ENCODE measurements around the gene ZNF613. TPM values are rescaled to one million over a fixed set of nuclear protein-coding genes. Genes with fewer than 3 reads are reported as not detected.
"Not testable (repeated sequence)": the region's sequence is repeated elsewhere in the genome, so short reads cannot be mapped to it uniquely, and the experiment has no call there.

Gene ZNF613
- total RNA-seq, 1 donor from 2014 or later = 3.4 TPM

DNA sequence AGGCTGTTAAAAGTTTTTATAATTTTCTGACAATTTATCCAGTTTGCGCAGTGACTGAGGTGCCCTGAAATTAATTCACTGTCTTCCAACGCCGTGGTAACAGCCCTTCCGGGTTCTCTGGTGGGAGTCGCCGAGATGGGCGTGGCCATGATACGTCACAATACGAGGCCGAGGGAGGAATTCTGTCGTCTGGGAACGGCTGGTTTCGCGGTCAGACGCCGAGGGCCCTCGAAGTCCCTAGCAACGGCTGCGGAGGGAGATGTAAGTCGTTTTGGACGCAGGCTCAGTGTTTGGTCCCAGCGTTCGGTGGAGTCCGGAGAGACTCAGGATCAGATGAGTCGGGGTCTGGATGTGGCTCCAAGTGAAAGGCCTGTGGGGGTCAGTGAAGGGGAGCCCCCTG lies 21.7 kb downstream of the ZNF613 start:
- Histone ChIP-seq H3K4me1 (no peaks in the 10 kb centered on the region), H3K36me3 (peaks cover 35% of the 10 kb centered on the region), H3K4me3 (peak overlapping the region; percentile 53), H3K27me3 (ENCODE audit: low read depth) (no peaks in the 10 kb centered on the region), H3K27ac (replicated peaks) (no peak overlapping the region), H3K9me3 (replicated peaks) (peaks cover 87% of the 10 kb centered on the region)
- TF ChIP-seq CTCF (IDR thresholded peaks at IDR 0.05; ENCODE audit: borderline replicate concordance) = no peak
- intact Hi-C loops (cut with micrococcal nuclease) = no loop called here
- peak; percentile 20 for DNase-seq

DNA sequence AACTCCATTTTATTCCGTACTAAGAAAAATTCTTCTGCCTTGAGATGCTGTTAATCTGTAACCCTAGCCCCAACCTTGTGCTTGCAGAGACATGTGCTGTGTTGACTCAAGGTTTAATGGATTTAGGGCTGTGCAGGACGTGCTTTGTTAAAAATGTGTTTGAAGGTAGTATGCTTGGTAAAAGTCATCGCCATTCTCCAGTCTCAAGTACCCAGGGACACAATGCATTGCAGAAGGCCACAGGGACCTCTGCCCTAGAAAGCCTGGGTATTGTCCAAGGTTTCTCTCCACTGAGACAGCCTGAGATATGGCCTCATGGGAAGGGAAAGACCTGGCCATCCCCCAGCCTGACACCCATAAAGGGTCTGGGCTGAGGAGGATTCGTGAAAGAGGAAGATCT lies 30.6 kb downstream of the ZNF613 start:
- H3K4me3 ChIP-seq; DNase-seq; H3K27me3 ChIP-seq (ENCODE audit: low read depth); intact Hi-C loops (cut with micrococcal nuclease); H3K27ac ChIP-seq (replicated peaks): not testable (repeated sequence)
- Histone ChIP-seq H3K36me3 (peaks cover 15% of the 10 kb centered on the region), H3K9me3 (replicated peaks) (peaks cover 83% of the 10 kb centered on the region), H3K4me1 (peaks cover 12% of the 10 kb centered on the region)

- peaks cover 97% of the 10 kb centered on the region for H3K9me3 ChIP-seq (replicated peaks)
- no peak for TF ChIP-seq CTCF (IDR thresholded peaks at IDR 0.05; ENCODE audit: borderline replicate concordance)
- intact Hi-C loops (cut with micrococcal nuclease) = no loop called here
- H3K4me3 ChIP-seq = no peak overlapping the region
- peaks cover 35% of the 10 kb centered on the region for H3K36me3 ChIP-seq
- H3K27me3 ChIP-seq (ENCODE audit: low read depth) = no peaks in the 10 kb centered on the region
- no peak overlapping the region for H3K27ac ChIP-seq (replicated peaks)
- no peak for DNase-seq
- peaks cover 12% of the 10 kb centered on the region for H3K4me1 ChIP-seq
Measured at GRCh38 chr19:51959791-51960190, 32.5 kb downstream of the ZNF613 start.

DNA sequence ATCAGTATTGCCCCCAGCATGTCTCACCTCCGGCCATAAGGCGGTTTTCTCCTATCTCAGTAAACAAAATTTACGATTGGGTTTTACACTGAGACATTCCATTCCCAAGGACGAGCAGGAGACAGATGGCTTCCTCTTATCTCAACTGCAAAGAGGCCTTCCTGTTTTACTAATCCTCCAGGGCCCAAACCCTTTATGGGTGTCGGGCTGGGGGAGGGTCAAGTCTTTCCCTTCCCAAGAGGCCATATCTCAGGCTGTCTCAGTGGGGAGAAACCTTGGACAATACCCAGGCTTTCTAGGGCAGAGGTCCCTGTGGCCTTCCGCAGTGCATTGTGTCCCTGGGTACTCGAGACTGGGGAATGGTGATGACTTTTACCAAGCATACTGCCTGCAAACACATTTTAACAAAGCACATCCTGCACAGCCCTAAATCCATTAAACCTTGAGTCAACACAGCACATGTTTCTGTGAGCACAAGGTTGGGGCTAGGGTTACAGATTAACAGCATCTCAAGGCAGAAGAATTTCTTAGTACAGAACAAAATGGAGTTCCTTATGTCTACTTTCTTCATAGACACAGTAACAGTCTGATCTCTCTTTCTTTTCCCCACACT lies 33.5 kb downstream of the ZNF613 start:
- not testable (repeated sequence) for DNase-seq
- H3K9me3 ChIP-seq (replicated peaks) = peaks cover 98% of the 10 kb centered on the region

GRCh38 chr19:51965583-51965982 lies 38.3 kb downstream of the ZNF613 start:
- TF ChIP-seq CTCF (IDR thresholded peaks at IDR 0.05; ENCODE audit: borderline replicate concordance) = no peak
- Histone ChIP-seq H3K9me3 (replicated peaks) (peaks cover 100% of the 10 kb centered on the region), H3K4me3 (no peak overlapping the region), H3K4me1 (peaks cover 7% of the 10 kb centered on the region), H3K27me3 (ENCODE audit: low read depth) (no peaks in the 10 kb centered on the region), H3K36me3 (peaks cover 93% of the 10 kb centered on the region), H3K27ac (replicated peaks) (no peak overlapping the region)
- no peak for DNase-seq
- intact Hi-C loops (cut with micrococcal nuclease) = no loop called here

More for the DNA sequence above, 33.5 kb downstream of the ZNF613 start:
- H3K4me3 ChIP-seq; intact Hi-C loops (cut with micrococcal nuclease); H3K27ac ChIP-seq (replicated peaks); H3K27me3 ChIP-seq (ENCODE audit: low read depth): not testable (repeated sequence)
- Histone ChIP-seq H3K36me3 (peaks cover 44% of the 10 kb centered on the region), H3K4me1 (peaks cover 12% of the 10 kb centered on the region)

GRCh38 chr19:51970718-51971117 lies 43.4 kb downstream of the ZNF613 start:
- Histone ChIP-seq H3K27me3 (ENCODE audit: low read depth) (no peaks in the 10 kb centered on the region), H3K4me3 (no peak overlapping the region), H3K9me3 (replicated peaks) (peaks cover 100% of the 10 kb centered on the region), H3K27ac (replicated peaks) (no peak overlapping the region), H3K36me3 (peaks cover 100% of the 10 kb centered on the region), H3K4me1 (no peaks in the 10 kb centered on the region)
- TF ChIP-seq CTCF (IDR thresholded peaks at IDR 0.05; ENCODE audit: borderline replicate concordance) = no peak
- DNase-seq = no peak
- intact Hi-C loops (cut with micrococcal nuclease) = no loop called here
